ENCODE measurements around the gene ASAP2. TPM values are rescaled to one million over a fixed set of nuclear protein-coding genes. Genes with fewer than 3 reads are reported as not detected.

The ASAP2 gene
- total RNA-seq, 1 experiment from 2014 or later: 81.7 TPM

DNA sequence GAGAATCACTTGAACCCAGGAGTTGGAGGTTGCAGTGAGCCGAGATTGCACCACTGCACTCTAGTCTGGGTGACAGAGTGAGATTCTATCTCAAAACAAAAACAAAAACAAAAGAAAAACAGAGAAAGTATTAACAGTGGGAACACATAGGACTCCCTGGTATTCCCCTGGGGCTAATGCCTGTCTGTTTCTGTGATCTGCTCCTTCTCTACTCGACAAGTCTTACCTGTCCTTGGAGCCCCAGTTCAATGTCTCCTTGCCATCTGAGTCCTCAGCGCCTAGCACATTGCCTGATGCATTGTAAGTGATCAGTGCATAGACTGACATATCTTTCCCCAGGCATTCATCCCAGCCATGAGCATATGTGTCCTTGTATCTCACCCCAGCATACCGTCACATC, 85.8 kb downstream of the ASAP2 start:
- no peak for DNase-seq (ENCODE audit: low read depth)

- DNase-seq (ENCODE audit: low read depth): no peak
Observed at GRCh38 chr2:9294764-9295163, 88.2 kb downstream of the ASAP2 start.

DNA sequence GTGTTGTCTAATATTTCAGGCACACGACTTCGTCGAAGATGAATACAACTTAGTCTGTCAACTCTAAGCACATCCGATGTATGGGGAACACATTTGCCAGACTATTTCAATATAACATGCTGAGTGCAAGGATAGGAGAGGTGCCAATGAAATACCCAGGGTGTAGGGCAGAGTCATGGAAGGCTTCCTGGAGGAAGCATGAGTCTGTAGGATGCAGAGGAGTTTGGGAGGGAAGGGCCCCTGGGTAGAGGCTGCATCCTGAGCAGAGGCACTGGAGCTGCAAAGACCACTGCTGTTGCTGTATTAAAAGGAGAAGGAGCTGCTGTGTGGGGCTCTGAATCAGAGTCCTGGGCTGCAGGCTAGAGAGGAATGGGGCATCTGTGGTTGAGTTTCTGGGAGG, 89.9 kb downstream of the ASAP2 start:
- no peak for DNase-seq (ENCODE audit: low read depth)

DNA sequence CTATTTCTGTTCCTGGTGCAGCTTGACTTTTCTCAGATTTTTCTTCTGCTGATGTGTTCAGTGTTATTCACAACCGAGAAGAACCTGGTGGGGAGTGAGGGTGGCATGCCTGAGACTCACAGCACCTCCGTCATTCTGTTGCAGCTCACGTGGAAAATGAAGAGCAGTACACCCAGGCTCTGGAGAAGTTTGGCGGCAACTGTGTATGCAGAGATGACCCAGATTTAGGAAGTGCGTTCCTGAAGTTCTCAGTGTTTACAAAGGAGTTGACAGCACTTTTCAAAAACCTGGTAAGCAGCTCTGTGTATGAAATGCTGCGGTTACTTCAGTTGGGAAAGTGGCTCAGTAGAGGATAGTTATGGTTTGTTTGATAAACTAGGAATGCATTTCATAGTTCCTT, 90.5 kb downstream of the ASAP2 start:
- no peak for DNase-seq (ENCODE audit: low read depth)

GRCh38 chr2:9297807-9298206, 91.2 kb downstream of the ASAP2 start:
- no peak for DNase-seq (ENCODE audit: low read depth)

DNA sequence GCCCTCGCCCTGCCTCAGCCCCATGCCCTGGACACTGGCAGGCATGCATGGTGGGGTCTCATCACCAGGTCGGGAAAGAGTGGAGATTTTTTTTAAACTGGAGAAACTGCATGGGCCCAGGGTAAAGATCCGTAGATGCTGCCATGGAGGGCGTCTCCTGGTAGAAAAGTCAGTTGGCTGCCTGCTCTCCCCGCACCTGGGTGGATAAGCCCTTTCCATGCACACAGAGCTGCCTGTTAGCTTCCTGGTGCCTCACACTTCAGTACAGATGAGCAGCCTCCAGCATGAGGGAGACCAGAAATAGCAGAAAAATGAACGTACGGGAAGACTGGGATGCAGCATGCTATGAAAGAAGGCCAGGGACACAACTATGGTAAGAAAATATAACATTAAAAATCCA, 92.0 kb downstream of the ASAP2 start:
- no peak for DNase-seq (ENCODE audit: low read depth)

DNA sequence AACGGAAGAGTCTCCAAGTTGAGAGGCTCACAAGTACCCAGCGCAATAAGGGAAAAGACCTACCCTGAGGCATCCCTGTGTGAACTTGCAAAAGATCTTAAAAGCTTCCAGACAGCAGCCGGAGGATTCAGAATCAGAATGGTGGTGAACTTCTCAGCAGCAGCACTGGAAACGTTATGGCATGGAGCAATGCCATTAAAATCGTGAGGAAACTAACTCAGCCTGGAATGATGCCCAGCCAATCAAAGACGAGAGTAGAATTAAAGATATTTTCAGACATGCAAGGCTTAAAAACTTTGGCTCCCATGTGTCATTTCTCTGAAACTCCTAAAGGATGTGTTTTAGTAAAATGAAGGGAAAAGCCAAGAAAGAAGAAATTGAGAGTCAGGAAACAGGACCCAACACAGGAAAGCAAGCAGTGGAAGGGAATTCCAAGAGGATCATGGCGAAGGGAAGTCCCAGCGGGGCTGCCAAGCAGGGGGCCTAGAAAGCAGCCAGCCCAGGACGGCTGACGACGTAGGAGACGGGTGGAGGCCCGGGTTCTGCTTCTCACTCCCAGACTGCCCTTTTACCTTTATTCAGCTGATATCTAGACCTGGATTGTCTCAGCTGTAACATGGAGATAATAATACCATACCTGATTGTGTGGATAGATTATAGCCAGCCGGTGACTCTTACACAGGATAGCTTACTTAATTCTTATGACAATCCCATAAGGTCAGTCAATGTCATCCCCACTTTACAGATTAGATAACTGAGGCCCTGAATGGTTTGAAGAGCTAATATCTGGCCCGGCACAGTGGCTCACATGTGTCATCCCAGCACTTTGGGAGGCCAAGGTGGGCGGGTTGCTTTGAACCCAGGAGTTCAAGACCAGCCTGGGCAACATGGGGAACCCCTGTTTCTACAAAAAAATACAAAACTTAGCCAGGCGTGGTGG, 92.8 kb downstream of the ASAP2 start:
- DNase-seq (ENCODE audit: low read depth): no peak

DNA sequence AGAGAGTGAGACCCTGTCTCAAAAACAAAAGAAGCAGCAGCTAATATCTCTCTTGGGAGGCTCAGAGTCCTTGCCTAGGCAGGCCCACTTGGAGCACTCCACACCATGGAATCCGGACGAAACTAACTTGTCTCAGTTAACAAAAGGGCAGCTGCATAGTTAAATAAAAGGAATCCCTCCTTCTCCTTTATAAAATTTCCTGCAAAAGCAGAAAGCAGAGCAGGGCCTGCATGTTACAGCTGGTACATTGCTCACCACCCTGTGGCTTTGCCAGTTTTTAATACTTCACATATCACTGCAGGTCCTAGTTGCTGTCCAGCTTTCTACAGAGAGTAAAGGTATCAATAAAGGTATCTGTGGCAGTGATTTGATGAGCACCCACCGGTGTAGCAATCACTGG, 93.6 kb downstream of the ASAP2 start:
- DNase-seq (ENCODE audit: low read depth): no peak

DNA sequence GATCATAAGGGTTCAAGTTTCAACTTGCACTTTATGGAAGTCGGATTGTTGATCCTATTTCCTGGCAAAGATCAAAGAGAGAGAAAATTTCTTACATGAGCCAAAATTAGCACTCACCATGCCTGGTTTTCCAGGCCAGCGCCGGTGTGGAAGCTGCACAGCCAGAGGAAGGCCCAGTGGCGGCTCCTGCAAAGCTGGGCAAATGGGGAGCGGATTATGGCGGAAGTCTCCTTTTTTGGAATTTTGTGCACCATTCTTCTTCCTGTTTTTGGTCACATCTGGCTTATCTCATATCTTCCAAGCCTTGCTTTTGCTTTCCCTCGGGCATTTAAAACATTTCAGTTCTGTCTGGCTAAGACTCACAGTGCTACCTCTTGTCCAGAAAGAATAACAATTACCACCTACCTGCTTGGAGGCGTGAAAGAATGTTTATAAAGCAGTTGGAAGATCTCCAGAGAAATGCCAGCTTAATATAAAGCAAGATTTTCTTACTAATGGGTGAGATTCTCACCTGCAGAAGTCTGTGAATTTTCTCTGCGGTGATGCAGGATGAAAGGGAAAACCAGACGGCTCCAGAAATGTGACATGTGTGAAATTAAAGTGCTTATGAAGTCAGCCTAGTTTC, 94.3 kb downstream of the ASAP2 start:
- no peak for DNase-seq (ENCODE audit: low read depth)

DNA sequence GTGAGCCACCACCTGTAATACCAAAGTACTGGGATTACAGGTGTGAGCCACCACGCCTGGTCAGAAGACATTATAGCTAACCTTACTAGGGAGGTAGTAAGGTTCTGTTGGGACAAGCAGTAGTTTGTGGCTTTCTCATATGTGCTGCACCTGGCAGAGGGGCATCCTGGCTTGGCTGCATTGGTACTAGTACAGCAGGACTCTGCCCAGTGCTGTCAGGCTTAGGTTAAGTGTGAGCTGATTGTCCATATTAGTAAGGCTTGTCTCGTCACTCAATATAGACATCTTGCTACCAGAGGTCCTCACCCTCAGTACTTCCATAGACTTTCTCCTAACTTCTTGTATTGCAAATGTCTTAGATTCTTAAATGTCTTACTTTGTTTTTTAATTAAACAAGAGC, 96.1 kb downstream of the ASAP2 start:
- DNase-seq (ENCODE audit: low read depth): no peak

DNA sequence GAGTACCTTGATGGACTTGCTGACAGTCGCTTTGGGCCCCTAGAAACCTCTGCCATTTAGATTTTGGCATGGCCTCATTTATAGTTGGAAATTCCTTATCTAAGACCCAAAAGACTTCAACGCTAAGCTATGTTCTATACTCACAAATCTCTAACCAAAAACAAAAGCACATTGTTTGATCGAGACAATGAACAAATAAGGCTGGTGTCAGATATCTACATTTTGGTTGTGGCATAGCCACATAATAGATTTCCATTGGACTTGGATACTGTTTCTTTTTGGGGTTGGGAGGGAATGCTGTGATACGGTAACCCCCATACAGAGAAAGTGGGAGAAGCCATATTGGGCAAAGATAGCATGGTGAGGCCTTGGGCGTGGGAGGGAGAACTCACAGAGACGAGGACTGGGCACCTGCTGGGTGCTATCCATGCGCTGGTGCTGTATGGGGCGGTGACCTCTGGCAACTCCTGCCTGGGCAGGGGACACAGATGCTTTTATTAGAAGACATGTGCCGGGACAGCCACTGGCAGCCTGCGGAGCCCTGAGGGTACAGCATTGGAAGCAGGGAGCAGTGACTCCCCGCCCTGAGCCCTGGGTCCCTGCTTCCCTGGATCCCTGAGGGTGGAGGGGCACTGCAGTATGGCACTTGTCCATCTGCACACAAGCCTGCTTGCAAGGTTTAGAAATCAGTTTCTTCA, 97.1 kb downstream of the ASAP2 start:
- no peak for DNase-seq (ENCODE audit: low read depth)

- no peak for DNase-seq (ENCODE audit: low read depth)
Observed at GRCh38 chr2:9306911-9307310, 100.3 kb downstream of the ASAP2 start.

DNA sequence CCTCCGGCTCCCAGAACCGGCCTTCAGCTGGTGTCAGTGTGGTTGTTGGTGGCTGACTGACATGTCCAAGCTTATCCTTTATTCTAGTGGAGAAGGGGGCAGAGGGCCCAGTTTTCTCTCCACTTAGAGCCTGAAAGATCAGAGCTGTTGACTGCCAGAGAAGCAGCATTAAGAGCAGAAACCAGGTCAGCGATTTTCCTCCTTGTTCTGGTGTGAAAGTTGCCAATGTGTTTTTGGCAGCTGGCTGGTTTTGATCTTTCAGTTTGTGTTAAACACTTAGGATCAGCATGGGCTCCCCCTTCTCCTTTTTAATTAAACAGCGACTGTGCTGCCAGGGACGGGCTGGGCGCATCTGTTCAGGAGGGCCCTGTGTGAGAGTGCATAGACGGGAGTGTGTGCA, 100.9 kb downstream of the ASAP2 start:
- DNase-seq (ENCODE audit: low read depth): no peak

DNA sequence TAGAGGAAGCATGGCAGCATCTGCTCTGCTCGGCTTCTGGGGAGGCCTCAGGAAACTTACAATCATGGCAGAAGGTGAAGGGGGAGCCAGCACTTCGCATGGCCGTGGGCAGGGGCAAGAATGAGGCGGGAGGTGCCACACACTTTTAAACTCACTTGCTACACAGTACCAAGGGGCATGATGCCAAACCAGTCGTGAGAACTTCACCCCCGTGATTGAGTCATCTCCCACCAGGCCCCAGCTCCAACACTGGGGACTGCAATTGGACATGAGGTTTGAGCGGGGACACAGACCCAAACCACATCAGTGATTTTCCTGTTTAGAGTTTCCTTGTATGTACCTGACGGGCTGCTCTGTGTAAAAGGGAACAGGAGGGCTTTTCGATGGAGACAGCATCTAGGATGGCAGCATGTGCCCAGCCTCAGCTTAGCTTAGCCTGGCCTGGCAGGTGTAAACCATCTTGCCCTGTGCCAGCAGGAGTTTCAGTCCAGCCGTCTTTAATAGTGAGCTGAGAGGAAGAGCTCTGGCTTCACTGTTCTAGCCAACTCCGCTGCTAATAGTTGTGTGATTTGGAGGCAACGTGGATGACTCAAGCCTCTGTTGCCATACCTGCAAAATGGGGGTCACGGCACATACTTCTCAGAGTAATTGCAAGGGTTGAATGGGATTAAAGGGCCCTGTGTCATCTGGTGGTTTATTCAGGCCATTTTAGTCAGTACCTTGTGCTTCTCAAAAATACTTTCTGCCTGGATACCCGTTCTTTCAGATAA, 101.8 kb downstream of the ASAP2 start:
- DNase-seq (ENCODE audit: low read depth): peak; percentile 76

- no peak for DNase-seq (ENCODE audit: low read depth)
Observed at GRCh38 chr2:9309147-9309546, 102.5 kb downstream of the ASAP2 start.

- DNase-seq (ENCODE audit: low read depth): peak; percentile 94
Observed at GRCh38 chr2:9310377-9310776, 103.8 kb downstream of the ASAP2 start.

DNA sequence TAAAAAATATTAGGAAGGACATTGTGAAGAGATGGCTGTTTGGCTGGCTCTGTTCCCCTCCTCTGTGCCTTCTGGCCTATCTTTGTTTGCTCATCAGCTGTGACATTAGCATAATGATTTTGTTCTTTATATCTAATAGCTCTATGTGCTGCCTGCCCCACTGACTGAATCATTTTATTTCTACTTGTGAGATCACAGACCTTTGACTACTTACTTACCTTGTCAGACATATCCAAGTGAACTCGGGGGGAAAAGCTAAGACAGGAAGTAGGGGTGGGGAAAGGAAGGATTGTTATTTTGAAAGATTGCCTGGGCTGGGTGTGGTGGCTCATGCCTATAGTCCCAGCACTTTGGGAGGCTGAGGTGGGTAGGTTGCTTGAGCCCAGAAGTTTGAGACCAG, 104.2 kb downstream of the ASAP2 start:
- DNase-seq (ENCODE audit: low read depth): no peak

GRCh38 chr2:9311488-9311887, 104.9 kb downstream of the ASAP2 start:
- peak; percentile 86 for DNase-seq (ENCODE audit: low read depth)

DNA sequence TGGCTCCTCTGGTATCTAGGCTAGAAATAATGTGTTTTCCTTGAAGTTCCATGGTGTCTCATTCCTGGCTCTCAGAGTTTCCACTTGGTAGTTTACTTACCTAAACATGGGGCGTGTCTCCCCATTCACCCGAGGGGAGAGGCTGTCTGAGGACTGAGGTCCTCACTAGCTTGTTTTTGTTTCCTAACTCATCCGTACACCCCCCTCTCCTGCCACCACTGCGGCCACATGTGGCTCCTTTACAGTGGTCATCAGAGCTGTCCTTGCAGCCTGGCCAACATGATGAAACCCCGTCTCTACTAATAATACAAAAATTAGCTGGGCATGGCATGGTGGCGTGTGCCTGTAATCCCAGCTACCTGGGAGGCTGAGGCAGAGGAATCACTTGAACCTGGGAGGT, 106.0 kb downstream of the ASAP2 start:
- DNase-seq (ENCODE audit: low read depth): no peak

GRCh38 chr2:9313443-9313842, 106.8 kb downstream of the ASAP2 start:
- no peak for DNase-seq (ENCODE audit: low read depth)

GRCh38 chr2:9315280-9315847, 108.8 kb downstream of the ASAP2 start:
- DNase-seq (ENCODE audit: low read depth): no peak

All from LHCN-M2 (cell line).